HG02610 (cell line): ENCODE results near the gene BCOR.

Experiments
- ATAC-seq: cut with Tn5 transposase; IDR thresholded peaks from one replicate; pipeline ENCODE4 v1.9.1; 2021; ENCODE audit warnings: mild to moderate bottlenecking, moderate library complexity; ENCODE audit not compliant: unreplicated experiment

The BCOR gene

DNA sequence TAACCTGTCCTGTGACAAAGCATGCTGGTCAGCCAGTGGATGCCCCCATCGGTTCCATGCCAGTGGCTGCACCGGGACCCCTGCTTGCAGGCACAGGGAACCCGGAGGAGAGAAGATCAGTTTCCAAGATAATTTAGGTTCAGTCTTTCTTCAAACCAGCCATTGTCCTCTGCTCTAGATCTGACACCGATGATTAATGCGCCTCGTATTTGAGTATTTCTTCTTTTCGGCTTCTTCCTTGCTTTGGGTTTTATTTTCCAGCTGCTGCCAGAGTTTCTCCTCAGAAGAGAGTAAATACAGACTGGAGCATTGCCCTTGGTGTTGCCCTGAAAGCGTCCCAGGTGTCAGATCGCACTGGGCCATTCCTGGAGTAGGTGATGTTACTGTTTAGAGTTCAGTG, 19.2 kb upstream of the BCOR start:
- no peak for ATAC-seq

DNA sequence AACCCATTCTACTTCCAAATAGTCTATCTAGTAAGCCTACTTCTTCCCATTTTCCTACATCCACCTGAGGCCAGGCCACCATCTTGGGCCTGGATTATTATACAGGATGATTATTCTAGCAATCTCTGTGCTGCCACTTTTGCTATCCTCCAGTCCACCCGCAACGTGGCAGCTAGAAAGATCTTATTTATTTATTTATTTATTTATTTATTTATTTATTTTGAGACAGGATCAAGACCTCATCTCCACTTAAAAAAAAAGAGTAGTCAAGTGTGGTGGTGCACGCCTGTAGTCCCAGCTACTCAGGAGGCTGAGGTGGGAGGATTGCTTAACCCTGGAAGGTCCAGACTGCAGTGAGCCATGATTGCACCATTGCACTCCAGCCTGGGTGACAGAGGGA, 15.2 kb upstream of the BCOR start:
- no peak for ATAC-seq

DNA sequence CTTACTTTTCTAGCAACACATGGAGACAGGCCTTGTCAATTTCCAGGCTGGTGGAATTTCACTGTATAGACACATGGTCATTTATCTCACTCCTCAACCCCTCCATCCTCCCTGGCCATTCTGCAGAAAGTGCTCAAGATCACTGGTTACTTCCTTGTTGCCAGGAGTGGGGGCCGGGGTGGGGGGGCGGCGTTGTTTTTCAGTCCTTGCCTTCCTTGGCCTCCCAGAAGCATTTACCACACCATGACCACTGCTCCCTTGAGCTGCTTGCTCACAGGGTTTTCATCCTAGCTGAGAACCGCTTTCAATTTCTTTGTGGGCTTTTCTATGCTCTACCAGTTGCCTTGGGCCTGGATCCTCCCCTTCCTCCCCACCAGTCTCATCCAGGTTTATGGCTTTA, 14.1 kb upstream of the BCOR start:
- ATAC-seq = no peak

DNA sequence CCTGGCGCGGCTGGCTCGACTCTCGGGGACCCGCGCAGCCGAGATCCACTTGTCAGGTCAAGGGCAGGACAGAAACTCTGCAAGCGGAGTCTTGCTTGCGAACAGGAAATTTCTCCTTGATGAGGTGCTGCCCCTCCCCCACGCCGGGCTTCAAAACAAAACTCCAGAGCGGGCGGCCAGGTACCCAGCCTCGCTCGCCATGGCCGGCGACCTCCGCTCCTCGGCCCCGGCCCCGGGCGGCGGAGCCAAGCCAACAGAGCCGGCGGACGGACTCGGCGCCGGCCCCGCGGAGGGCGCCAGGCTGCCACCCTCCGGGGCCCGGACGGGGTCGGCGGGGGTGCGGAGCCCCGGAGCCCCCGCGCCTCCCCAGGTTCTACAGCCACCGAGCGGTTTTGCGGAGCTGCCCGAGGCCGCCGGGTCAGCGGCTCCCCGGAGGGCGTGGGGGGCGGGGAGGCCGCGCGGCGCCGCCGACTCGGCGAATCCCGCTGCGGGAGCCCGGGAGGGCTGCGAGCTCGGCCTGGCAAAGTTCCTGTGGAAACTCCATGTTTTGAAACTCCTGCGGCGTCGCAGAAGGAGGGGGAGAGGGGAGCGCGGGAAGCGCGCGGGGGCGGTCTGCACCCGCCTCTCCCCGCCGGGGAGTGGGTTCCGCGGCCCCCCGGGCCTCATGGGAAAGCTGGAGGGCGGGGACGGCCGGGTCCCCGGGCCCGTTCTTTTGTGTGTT, 11.7 kb upstream of the BCOR start:
- no peak for ATAC-seq

DNA sequence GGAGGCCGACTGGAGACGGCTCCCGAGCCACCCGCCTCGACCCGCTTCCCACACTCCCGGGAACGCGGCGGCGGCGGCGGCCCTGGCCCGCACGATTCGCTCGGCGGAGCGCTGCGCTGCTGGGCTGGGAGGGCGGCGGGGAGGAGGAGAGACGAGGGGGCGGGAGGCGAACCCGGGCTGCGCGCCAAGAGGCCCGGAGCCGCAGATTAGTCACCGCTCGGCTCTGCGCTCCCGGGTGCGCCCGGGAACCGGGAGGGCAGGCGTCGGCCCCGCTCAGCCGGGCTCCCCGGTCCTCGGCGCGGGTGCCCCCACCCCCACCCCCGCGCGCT, 11.2 kb upstream of the BCOR start:
- ATAC-seq = no peak

DNA sequence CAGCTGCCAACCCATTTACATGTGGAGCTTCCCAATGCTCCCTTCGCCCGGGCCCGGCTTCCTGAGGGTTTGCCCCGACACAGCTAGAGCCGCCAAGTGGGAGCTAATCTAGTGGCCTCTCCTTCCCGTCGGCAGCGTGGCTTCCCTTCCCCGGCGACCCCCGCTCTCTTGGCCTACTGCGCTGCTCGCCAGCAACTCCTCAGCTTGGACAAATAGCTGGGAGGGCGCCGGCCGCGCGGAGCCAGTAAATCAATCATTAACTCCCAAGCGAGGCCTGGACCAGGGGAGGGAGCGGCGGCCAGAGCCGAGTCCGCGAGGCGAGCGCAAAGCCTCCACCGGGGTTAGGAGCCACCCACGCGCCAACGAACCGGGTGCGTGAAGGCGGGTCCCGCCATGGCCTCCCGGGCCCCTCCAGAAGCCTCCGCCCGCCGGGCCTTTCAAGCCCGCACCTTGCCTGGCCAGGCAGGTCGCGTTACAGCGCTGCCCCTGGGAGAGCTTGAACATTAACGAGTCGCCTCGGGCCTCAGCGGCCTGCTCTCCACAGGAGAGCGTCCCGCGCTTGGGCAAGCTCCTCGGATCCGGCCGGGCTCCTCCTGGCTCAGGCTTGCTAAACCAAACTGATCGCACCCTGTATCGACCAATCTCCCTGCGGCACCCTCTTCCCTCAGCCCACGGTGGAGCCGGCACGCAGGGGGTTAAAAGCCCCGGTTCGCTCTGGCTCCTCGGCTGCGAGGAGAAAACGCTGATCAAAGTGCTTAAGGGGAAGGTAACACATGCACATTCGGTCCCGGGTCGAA, 10.6 kb upstream of the BCOR start:
- ATAC-seq = no peak

DNA sequence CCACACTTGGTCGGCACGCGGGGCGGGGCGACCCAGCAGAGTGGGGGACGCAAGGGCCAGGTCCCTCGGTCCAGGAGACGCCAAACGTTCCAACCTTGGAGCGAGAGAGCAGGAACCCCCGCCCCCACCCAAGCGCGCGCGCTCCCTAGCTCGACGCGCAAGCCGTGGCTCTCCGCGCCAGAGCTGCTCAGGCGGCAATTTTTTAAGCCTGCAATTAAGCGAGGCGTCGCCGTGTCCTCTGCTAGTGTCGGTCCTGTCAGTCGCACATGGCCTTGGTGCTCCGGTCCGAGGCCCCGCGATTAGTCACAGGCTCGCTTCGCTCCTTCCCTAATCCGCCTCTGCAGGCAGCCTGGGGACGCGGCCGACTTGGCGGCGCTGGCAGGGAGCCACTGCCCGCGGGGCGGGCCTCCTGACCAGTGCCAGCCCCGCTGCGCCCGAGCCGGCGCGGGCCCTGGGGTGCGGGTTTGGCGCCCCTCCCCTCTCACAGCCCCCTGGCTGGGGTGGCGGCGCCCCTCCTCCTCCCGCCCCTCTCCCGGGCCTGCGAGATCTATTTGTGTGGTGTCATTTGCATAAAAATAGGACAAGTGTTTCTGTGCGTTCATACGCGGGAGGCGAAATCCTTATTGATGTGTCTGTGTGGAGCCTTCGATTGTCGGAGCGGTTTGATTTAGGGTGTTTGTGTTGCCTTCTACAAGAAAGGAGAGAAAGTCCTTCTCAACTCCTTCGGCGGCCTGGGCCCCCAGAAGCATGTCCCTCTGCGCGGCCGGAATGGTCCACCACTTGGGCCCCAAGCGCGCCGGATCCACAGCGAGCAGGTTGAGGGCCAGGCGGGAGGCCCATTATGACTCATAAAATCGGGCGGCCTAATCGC, 9.8 kb upstream of the BCOR start:
- no peak for ATAC-seq

DNA sequence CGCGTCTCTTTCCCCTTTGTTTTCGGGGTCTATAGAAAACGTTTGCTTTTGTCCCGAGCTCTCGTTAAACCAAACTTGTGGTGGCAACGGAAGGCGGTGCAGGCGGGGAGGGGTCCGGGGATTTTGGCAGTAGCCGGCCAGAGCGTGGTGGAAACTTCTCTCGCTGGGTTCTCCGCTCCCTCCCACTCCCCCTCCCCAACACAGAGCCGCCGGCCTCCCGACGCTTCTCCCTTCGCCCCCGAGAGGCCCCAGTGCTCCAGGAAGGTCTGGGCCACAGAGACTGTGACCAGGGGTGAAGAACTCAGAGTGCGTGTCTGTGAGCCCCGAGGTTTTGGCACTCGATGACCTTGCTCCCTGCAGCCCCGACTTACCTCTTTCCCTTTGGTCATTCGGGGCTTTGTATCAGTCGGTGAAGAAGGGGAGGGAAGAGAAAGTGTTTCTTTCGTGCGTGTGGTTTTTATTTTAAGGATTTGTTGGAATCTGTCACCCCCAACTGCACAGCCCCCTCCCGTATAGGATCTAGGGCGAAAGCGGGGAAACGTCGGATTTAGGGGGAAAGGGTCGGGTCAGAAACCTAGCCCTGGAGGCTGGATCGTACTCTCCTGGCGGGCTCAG, 9.0 kb upstream of the BCOR start:
- ATAC-seq = no peak

DNA sequence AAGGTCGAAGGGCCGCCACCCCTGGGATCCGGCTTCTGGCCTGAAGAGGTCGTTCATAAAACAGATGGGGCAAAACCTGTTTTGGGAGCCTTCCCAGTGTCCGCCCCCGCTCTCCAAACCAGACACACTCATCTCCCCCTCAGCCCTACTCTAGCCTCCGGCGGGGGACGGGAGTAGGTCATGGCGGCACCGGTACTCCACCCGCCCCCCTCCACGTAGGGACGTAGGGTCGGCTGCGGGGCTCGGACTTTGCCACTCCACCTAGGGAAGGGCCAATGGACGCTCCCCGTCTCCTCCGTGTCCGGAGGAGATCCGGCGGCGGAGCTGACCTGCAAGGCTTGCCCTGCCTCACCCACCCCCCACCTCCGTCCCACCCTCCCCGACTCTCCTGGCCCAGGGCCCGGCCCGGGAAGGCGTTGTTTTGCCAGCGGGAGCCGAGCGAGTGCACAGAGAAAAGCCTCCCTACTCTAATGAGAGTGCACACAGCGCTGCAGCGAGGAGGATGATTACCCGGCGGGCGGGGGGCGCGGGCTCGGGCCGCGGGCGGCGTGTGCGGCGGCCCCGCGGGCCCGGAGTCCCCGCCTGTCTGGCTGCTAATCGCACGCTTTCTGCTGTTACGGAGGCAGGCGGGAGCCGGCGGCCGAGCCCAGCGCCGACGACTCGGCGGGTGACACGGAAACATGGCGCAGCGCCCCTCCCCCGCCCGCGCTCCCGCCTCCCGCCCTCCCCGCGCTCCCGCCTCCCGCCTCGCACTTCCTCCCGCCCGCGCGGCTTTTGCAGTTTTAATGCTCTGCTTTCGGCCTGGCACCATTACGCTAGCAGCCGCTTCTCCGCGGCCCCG, 8.3 kb upstream of the BCOR start:
- ATAC-seq = no peak

DNA sequence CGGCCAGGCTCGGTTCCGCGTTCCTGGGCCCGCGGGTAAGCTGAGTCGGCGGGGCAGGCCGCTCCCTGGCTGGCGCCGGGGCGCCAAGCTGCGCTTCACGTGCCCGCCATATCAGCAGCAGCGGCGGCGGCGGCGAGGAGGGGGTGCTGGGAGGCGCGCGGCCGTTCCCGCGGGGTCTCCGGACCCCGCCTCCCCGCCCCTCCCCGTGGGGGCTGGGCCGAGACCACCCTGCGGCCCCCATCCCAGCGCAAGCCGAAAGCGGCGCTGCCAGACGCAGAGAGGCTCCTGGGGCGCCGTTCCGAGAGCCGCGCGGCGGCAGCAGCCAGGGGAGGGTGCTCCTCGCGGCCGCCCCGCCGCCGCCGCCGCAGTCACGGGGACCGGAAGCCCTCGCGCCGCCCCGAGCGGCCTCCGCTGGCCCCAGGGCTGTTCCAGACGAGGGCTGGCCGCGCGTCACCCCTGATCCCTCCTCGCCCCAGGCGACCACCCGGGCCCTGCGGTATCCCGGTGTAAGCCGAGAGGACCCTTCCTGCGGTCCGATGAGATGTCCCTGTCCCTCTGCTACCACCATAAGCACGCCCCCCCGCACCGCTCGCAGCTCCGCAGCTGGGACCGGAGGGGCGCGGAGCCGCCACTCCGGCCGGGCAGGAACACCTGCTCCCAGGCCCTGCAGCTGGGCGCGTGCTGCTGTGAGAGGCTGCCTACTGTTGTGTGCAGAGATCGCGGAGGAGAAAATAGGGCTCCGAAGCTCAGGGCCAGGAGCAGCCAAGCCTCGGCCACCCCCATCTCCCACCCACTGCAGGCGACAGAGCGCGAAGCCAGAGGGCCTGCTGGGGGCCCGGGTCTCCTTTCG, 7.5 kb upstream of the BCOR start:
- peak; percentile 35 for ATAC-seq

DNA sequence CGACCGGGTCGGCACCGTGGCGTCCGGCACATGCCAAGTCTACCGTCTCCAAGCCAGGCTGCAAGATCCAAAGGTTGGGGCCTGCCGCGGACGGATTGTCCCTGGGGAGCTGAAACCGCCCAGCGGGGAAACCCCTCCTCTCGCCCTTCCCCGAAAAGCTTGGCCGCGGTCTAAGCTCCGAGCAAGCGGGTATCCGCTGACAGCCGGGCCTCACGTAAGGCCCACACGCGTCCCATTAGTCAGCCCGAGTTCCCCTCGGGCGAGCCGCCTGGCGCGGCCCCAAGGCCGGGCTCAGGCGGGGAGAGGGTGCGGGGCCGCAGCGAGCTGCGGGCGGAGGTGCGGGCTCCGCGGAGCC, 6.8 kb upstream of the BCOR start:
- peak; percentile 52 for ATAC-seq

DNA sequence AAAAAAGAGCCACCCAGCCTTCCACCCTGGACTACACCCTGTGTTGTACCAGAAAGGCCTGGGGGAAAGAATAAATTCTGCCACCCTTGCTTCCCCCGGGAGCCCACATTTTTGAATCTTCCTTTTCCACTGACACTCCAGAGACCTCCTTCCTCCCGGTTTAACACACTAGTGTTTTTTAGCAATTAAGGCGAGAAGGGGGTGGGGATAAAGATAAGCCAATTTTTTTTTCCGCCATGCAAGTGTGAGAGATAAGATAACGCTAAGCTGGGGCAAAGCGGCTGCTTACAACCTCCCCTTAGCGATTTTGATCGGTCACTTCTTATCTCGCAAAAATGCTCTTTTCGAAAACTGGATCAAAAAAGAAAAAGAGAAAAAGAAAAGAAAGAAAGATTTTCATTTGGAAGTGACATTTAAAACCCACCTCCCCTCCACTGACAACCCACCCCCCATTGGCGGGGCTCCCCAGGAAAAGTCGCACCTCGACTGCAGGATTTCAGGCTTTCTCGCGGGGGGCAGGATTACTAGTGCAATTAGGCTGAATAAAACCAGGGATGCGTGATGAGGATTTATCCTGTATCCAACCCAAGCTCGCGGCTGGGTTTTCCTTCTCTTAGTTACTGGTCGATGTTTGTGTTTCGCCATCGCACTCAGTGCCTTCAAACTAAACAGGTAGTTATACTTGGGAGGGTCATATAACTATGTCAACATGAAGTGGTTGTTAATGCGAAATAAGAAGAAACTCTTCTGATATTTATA, 6.0 kb upstream of the BCOR start:
- no peak for ATAC-seq

DNA sequence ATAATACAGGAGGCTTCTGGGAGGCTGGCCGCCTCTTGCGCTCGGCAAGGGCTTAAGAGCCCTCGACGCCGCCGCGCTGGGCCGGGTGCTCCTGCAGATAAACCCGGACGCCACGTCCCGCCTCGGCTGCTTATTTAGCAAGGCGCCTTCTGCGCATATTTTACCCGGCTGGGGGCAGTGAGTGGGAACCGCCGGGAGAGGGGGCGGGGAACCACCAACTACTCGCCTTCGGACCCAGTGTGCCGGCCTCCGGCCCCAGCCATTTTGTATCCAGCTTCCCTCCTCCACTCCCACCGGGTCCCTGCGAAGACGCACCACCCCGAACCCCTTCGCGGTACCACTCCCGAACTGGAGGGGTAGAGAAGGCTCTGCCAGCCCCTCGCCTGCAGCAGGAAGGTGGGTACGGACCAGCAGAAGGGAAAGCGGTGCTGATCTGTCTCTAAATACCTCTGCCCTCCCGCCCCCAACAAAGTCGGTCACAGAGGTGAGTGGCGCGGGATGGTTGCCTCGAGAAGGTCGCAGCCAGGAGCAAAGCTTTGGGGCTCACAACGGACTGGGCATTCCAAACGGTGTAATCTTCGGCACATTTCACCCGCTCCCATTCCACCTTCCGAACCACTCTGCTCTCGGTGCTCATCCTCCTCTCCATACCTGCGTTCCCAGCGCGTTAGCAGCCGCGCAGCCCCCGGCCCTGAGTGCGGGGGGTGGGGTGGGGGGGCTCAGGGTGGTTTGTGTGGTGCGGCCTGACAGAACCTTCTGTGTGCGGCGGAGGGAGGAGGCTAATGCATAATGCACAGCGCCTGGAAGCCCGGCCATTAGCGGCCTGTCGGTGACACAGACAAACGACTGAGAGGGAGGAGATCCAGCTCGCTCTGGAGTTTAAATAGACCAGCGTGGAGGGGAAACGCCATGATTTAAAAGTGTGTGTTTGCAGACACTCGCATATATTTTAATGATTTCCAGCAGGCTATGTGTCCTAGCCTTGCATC, 4.9 kb upstream of the BCOR start:
- ATAC-seq = no peak

DNA sequence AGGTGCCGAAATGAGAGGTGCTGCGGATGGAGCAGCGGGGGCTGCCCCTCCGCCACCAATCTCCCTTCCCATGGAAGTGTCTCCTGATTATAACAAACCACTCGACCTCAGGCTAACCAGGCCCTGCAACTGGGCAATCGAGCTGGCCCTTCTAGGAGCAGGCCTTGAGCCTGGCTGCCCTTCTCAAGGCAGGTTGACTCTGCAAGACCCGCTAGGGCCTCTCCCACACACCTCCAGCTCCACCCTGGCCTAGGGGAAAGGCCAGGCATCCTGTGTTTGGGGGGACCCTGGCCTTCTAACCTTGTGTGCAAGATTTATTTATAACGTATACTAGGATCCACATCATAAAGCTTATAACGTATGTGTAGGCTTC, 3.7 kb upstream of the BCOR start:
- ATAC-seq = no peak

DNA sequence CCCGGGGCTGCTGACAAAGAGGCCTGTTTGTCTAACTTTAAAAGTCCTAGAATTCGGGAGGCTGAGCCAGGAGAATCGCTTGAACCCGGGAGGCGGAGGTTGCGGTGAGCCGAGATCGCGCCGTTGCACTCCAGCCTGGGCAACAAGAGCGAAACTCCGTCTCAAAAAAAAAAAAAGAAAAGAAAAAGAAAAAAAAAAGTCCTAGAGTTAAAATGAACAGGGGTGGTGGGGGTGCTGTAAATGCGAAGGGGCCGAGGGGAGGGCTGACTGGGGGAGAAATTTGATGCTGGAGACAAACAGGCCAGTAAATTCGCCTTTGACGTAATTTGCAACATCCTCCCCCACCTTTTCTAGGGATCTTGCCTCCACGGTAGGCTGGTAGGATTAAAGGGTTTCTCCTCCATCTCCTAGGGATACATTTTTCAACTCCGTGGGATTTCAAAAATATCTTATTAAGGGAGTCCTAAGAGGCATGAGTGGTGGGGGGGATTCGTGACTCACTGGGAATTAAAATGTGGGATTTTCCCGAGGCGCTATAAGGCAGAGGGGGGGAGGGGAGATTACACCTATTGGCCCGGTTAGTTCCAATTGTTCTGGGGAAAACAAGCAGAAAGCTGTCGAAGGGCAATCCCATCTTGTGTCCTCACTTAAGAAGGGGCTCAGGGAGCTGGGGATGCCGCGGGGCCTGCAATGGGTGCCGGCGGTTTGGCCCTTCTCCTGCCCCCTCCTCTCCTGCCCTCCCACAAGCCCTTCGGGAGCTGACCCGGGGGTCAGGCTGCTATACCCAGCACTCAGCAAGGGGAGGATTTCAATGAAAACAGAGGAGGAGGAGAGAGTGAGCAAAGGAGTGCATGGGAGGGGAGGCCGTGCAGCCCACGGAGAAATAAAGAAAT, 3.0 kb upstream of the BCOR start:
- ATAC-seq = no peak

DNA sequence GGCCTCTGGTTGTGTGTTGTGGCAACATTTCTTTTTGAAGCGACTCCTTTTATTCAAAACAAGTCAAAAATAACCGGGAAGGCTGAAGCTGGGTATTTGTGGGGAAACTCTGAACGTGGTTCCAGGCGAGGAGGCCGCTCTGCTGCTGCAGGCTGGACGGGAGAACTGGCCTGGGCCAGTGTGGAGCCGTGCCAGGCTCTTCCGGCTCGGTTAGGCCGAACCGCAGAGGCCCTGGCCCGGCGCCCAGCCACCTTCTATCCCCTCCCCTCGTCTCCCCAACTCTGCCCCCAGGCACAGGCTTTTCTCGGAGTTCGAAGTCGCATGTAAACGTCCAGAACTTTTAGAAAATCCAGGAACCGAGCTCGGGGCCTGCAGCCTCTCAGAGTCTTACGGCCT, 2.4 kb upstream of the BCOR start:
- no peak for ATAC-seq
